Mononuclear cell (primary cell): ENCODE data around the gene USP24. TPM values are rescaled to one million over a fixed set of nuclear protein-coding genes. Genes with fewer than 3 reads are reported as not detected.
"Not testable (repeated sequence)": the region's sequence is repeated elsewhere in the genome, so short reads cannot be mapped to it uniquely, and the experiment has no call there.

Experiments
- H3K27me3 ChIP-seq: 2 replicates; pipeline ENCODE4 v1.6.0; 2011; ENCODE audit warnings: low read length, control low read depth; ENCODE audit not compliant: insufficient read depth
- H3K4me1 ChIP-seq: 2 replicates; pipeline ENCODE4 v1.5.1; 2011; ENCODE audit warnings: mild to moderate bottlenecking, low read length, control low read depth; ENCODE audit not compliant: insufficient read depth
- H3K4me3 ChIP-seq: 2 replicates; pipeline ENCODE4 v1.5.1; 2011; ENCODE audit warnings: mild to moderate bottlenecking, low read length, moderate library complexity
- H3K9me3 ChIP-seq: 2 replicates; pipeline ENCODE4 v1.5.1; 2011; ENCODE audit warnings: low read depth, mild to moderate bottlenecking, control low read depth, low read length
- total RNA-seq: library from RNA; depleted of rRNA; stranded (reverse); fragments of >200 nt; gene quantifications from one replicate; pipeline ENCODE4 v1.2.3, GENCODE V29; 2012

The USP24 gene
- total RNA-seq, 1 donor, result 101 TPM

GRCh38 chr1:55109005-55109404 is 106.2 kb downstream of the USP24 start:
- H3K4me3 ChIP-seq, H3K27me3 ChIP-seq, H3K9me3 ChIP-seq, H3K4me1 ChIP-seq: not testable (repeated sequence)

GRCh38 chr1:55107101-55107500 is 108.1 kb downstream of the USP24 start:
- H3K9me3 ChIP-seq, result no peaks in the 10 kb centered on the region
- no peak overlapping the region for H3K4me3 ChIP-seq
- H3K4me1 ChIP-seq, result no peaks in the 10 kb centered on the region
- no peaks in the 10 kb centered on the region for H3K27me3 ChIP-seq

GRCh38 chr1:55103891-55104290 is 111.3 kb downstream of the USP24 start:
- H3K4me1 ChIP-seq, result no peaks in the 10 kb centered on the region
- H3K9me3 ChIP-seq, result no peaks in the 10 kb centered on the region
- no peak overlapping the region for H3K4me3 ChIP-seq
- no peaks in the 10 kb centered on the region for H3K27me3 ChIP-seq

- Histone ChIP-seq H3K27me3 (no peaks in the 10 kb centered on the region), H3K9me3 (no peaks in the 10 kb centered on the region), H3K4me3 (no peak overlapping the region), H3K4me1 (no peaks in the 10 kb centered on the region)
These were observed 120.1 kb downstream of the USP24 start for GRCh38 chr1:55095095-55095494.

- Histone ChIP-seq H3K27me3 (no peaks in the 10 kb centered on the region), H3K9me3 (no peaks in the 10 kb centered on the region), H3K4me1 (no peaks in the 10 kb centered on the region), H3K4me3 (no peak overlapping the region)
These were observed 122.7 kb downstream of the USP24 start for GRCh38 chr1:55092475-55092874.

- no peaks in the 10 kb centered on the region for H3K9me3 ChIP-seq
- no peak overlapping the region for H3K4me3 ChIP-seq
- no peaks in the 10 kb centered on the region for H3K4me1 ChIP-seq
- no peaks in the 10 kb centered on the region for H3K27me3 ChIP-seq
These were observed 125.5 kb downstream of the USP24 start for GRCh38 chr1:55089683-55090082.

- Histone ChIP-seq H3K4me1 (no peaks in the 10 kb centered on the region), H3K27me3 (no peaks in the 10 kb centered on the region), H3K4me3 (no peak overlapping the region), H3K9me3 (no peaks in the 10 kb centered on the region)
These were observed 126.8 kb downstream of the USP24 start for GRCh38 chr1:55088413-55088812.

GRCh38 chr1:55087439-55087838 is 127.7 kb downstream of the USP24 start:
- no peaks in the 10 kb centered on the region for H3K4me1 ChIP-seq
- no peak overlapping the region for H3K4me3 ChIP-seq
- no peaks in the 10 kb centered on the region for H3K27me3 ChIP-seq
- no peaks in the 10 kb centered on the region for H3K9me3 ChIP-seq

- H3K27me3 ChIP-seq, result no peaks in the 10 kb centered on the region
- H3K9me3 ChIP-seq, result no peaks in the 10 kb centered on the region
- no peak overlapping the region for H3K4me3 ChIP-seq
- no peaks in the 10 kb centered on the region for H3K4me1 ChIP-seq
These were observed 130.9 kb downstream of the USP24 start for GRCh38 chr1:55084257-55084656.

GRCh38 chr1:55081905-55082296 is 133.3 kb downstream of the USP24 start:
- Histone ChIP-seq H3K9me3 (no peaks in the 10 kb centered on the region), H3K27me3 (no peaks in the 10 kb centered on the region), H3K4me1 (no peaks in the 10 kb centered on the region), H3K4me3 (no peak overlapping the region)

GRCh38 chr1:55081188-55081904 is 133.8 kb downstream of the USP24 start:
- Histone ChIP-seq H3K4me3 (no peak overlapping the region), H3K27me3 (no peaks in the 10 kb centered on the region), H3K9me3 (no peaks in the 10 kb centered on the region), H3K4me1 (no peaks in the 10 kb centered on the region)

- no peak overlapping the region for H3K4me3 ChIP-seq
- no peaks in the 10 kb centered on the region for H3K4me1 ChIP-seq
- no peaks in the 10 kb centered on the region for H3K9me3 ChIP-seq
- no peaks in the 10 kb centered on the region for H3K27me3 ChIP-seq
These were observed 135.5 kb downstream of the USP24 start for GRCh38 chr1:55079651-55080050.

- no peak overlapping the region for H3K4me3 ChIP-seq
- H3K9me3 ChIP-seq, result no peaks in the 10 kb centered on the region
- no peaks in the 10 kb centered on the region for H3K4me1 ChIP-seq
- H3K27me3 ChIP-seq, result no peaks in the 10 kb centered on the region
These were observed 136.7 kb downstream of the USP24 start for GRCh38 chr1:55078470-55078869.

GRCh38 chr1:55076356-55076755 is 138.8 kb downstream of the USP24 start:
- Histone ChIP-seq H3K4me3 (no peak overlapping the region), H3K9me3 (no peaks in the 10 kb centered on the region), H3K4me1 (no peaks in the 10 kb centered on the region), H3K27me3 (no peaks in the 10 kb centered on the region)

- Histone ChIP-seq H3K9me3 (no peaks in the 10 kb centered on the region), H3K4me1 (no peaks in the 10 kb centered on the region), H3K27me3 (no peaks in the 10 kb centered on the region), H3K4me3 (no peak overlapping the region)
These were observed 140.7 kb downstream of the USP24 start for GRCh38 chr1:55074455-55074854.

GRCh38 chr1:55073187-55073916 is 141.8 kb downstream of the USP24 start:
- Histone ChIP-seq H3K9me3 (no peaks in the 10 kb centered on the region), H3K4me3 (no peak overlapping the region), H3K4me1 (no peaks in the 10 kb centered on the region), H3K27me3 (no peaks in the 10 kb centered on the region)
